OCI-LY7 (cell line): ENCODE results near the gene WWOX. TPM values are rescaled to one million over a fixed set of nuclear protein-coding genes. Genes with fewer than 3 reads are reported as not detected.

Experiments
- BruUV-seq: library from RNA; stranded (reverse); fragments of 400-500 nt; replicated peaks from 2 replicates; lab custom pipeline; 2021; lab: Mats Ljungman, UMichigan
- CTCF ChIA-PET: fragments of 300-600 bp; sonication (Branson Sonifier 250); formaldehyde crosslinking; loops from one replicate; lab custom pipeline; 2022; ENCODE audit warnings: antibody characterized with exemption; ENCODE audit not compliant: unreplicated experiment; lab: Charles Lee
- POLR2A ChIA-PET: fragments of 300-600 bp; sonication (Branson Sonifier 250); formaldehyde crosslinking; loops from one replicate; lab custom pipeline; 2022; ENCODE audit warnings: antibody characterized with exemption; lab: Charles Lee
- DNase-seq: peaks from one replicate; pipeline ENCODE4 v3.0.0-alpha.2; 2015; ENCODE audit warnings: low spot score
- H2AFZ ChIP-seq: fragments of 200-600 bp; sonication (generic), shearing (Covaris generic); 2 replicates; pipeline ENCODE4 v1.6.1; 2014; ENCODE audit warnings: mild to moderate bottlenecking, antibody characterized with exemption, low read length, moderate library complexity
- H3K27ac ChIP-seq: fragments of 200-600 bp; sonication (generic); 2 replicates; pipeline ENCODE4 v1.5.1; 2014; ENCODE audit warnings: mixed run types, low read depth, mild to moderate bottlenecking, moderate library complexity, low read length, inconsistent platforms; ENCODE audit not compliant: poor library complexity, severe bottlenecking
- H3K36me3 ChIP-seq: fragments of 200-600 bp; sonication (generic); 2 replicates; pipeline ENCODE4 v1.6.1; 2014; ENCODE audit warnings: mild to moderate bottlenecking, antibody characterized with exemption, low read length, moderate library complexity, mixed read lengths; ENCODE audit not compliant: insufficient read depth
- H3K4me1 ChIP-seq: fragments of 200-600 bp; sonication (generic); 2 replicates; pipeline ENCODE4 v1.5.1; 2014; ENCODE audit warnings: mild to moderate bottlenecking, low read length; ENCODE audit not compliant: insufficient read depth, poor library complexity, severe bottlenecking
- H3K4me2 ChIP-seq: fragments of 200-600 bp; sonication (generic); 2 replicates; pipeline ENCODE4 v1.6.1; 2014; ENCODE audit warnings: mild to moderate bottlenecking, low read length
- H3K4me3 ChIP-seq: fragments of 200-600 bp; sonication (generic); 2 replicates; pipeline ENCODE4 v1.5.1; 2014; ENCODE audit warnings: mild to moderate bottlenecking, low read depth, low read length; ENCODE audit not compliant: poor library complexity, severe bottlenecking
- H3K79me2 ChIP-seq: fragments of 200-600 bp; sonication (generic); 2 replicates; pipeline ENCODE4 v1.6.1; 2016; ENCODE audit warnings: low read depth, mild to moderate bottlenecking, low read length, moderate library complexity, mixed read lengths; ENCODE audit not compliant: insufficient read depth
- H3K9me2 ChIP-seq: fragments of 200-600 bp; sonication (generic); 2 replicates; pipeline ENCODE4 v1.6.1; 2016; ENCODE audit warnings: mild to moderate bottlenecking, low read length, mixed read lengths; ENCODE audit not compliant: insufficient read depth
- H3K9me3 ChIP-seq: fragments of 200-600 bp; sonication (generic); 2 replicates; pipeline ENCODE4 v1.6.1; 2014; ENCODE audit warnings: mild to moderate bottlenecking, mixed run types, low read length, mixed read lengths
- H4K20me1 ChIP-seq: fragments of 200-600 bp; sonication (generic); 2 replicates; pipeline ENCODE4 v1.6.1; 2014; ENCODE audit warnings: mild to moderate bottlenecking, antibody characterized with exemption, low read length, moderate library complexity, mixed read lengths; ENCODE audit not compliant: insufficient read depth
- EZH2phosphoT487 ChIP-seq: fragments of 200-600 bp; sonication (generic); IDR thresholded peaks from 2 replicates; pipeline ENCODE4 v1.6.1; 2018; ENCODE audit warnings: low read depth, borderline replicate concordance, mild to moderate bottlenecking, mixed run types, antibody characterized with exemption, low read length, moderate library complexity, mixed read lengths
- intact Hi-C: fragments of 100-400 bp; cut with micrococcal nuclease; formaldehyde crosslinking; loops from one replicate; pipeline ENCODE4 v1.10.0; 2022; ENCODE audit not compliant: unreplicated experiment
- total RNA-seq, 2 experiments: library from RNA; depleted of rRNA in 1 of 2; stranded (reverse); fragments of >200 nt in 1 of 2; shearing (Covaris generic) in 1 of 2; gene quantifications; 2 replicates each; pipeline ENCODE4 v1.2.3, GENCODE V29; 2014 to 2022
- TF ChIP-seq, protein P1 (sequence below): fragments of 200-600 bp; sonication (generic); conservative IDR thresholded peaks from 2 replicates; pipeline ENCODE4 v1.5.1; 2014; ENCODE audit warnings: mild to moderate bottlenecking, antibody characterized with exemption, low read length, moderate library complexity, mixed read lengths

Gene WWOX
- total RNA-seq, 2 experiments from 2014 or later, result 40.2 to 47.6 TPM

DNA sequence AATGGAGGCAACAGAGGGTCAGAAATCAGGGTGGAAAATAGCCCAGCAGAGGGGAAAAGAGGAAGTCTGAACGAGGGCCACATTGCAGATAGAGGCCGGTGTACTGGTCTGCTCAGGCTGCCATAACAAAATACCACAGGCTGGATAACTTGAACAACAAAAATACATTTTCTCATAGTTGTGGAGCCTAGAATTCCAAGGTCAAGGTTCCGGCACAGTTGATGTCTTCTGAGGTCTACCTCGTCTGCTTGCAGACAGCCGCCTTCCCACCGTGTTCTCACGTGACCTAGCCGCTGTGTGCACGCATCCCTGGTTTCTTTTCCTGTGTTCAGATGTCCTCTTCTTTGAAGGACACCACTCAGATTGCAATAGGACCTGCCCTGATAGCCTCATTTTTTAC, 249.4 kb downstream of the WWOX start:
- Histone ChIP-seq H3K9me3 (no peaks in the 10 kb centered on the region), H3K27ac (no peak overlapping the region), H3K4me3 (no peak overlapping the region), H3K36me3 (no peaks in the 10 kb centered on the region), H2AFZ (no peak overlapping the region), H4K20me1 (no peaks in the 10 kb centered on the region), H3K4me1 (no peaks in the 10 kb centered on the region), H3K4me2 (no peak overlapping the region), H3K79me2 (no peaks in the 10 kb centered on the region), H3K9me2 (no peaks in the 10 kb centered on the region)
- CTCF ChIA-PET, result no interaction called here
- intact Hi-C loops, result no loop called here
- POLR2A ChIA-PET, result no interaction called here
- no TSS peak for BruUV-seq
- no peak for TF ChIP-seq EZH2phosphoT487
- TF ChIP-seq, protein P1, sequence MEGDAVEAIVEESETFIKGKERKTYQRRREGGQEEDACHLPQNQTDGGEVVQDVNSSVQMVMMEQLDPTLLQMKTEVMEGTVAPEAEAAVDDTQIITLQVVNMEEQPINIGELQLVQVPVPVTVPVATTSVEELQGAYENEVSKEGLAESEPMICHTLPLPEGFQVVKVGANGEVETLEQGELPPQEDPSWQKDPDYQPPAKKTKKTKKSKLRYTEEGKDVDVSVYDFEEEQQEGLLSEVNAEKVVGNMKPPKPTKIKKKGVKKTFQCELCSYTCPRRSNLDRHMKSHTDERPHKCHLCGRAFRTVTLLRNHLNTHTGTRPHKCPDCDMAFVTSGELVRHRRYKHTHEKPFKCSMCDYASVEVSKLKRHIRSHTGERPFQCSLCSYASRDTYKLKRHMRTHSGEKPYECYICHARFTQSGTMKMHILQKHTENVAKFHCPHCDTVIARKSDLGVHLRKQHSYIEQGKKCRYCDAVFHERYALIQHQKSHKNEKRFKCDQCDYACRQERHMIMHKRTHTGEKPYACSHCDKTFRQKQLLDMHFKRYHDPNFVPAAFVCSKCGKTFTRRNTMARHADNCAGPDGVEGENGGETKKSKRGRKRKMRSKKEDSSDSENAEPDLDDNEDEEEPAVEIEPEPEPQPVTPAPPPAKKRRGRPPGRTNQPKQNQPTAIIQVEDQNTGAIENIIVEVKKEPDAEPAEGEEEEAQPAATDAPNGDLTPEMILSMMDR, result no peak
- DNase-seq, result no peak

DNA sequence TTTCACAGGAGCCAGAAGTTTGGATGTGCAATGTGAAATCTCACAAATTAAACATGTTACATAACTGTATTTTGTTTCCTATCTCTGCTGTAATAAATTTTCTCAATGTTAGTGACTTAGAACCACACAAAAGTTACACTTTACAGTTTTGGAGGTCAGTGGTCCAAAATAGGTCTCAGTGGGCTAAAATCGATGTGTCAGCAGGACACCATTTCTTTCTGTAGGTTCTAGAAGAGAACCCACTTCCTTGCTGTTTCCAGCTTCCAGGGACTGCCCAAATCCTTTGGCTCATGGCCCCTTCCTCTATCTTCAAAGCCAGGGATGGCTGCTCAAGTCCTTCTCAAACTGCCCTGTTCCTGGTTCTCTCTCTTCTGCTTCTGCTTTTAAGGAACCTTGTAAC, 252.7 kb downstream of the WWOX start:
- BruUV-seq, result no TSS peak
- TF ChIP-seq EZH2phosphoT487, result no peak
- TF ChIP-seq, protein P1, result no peak
- ChIA-PET CTCF (no interaction called here), POLR2A (no interaction called here)
- H3K27ac ChIP-seq, result no peak overlapping the region
- no peaks in the 10 kb centered on the region for H3K4me1 ChIP-seq
- no peak overlapping the region for H3K4me3 ChIP-seq
- no peaks in the 10 kb centered on the region for H3K79me2 ChIP-seq
- H3K9me3 ChIP-seq, result no peaks in the 10 kb centered on the region
- H3K9me2 ChIP-seq, result no peaks in the 10 kb centered on the region
- intact Hi-C loops, result no loop called here
- no peak overlapping the region for H3K4me2 ChIP-seq
- no peaks in the 10 kb centered on the region for H4K20me1 ChIP-seq
- H3K36me3 ChIP-seq, result no peaks in the 10 kb centered on the region
- no peak overlapping the region for H2AFZ ChIP-seq
- no peak for DNase-seq

DNA sequence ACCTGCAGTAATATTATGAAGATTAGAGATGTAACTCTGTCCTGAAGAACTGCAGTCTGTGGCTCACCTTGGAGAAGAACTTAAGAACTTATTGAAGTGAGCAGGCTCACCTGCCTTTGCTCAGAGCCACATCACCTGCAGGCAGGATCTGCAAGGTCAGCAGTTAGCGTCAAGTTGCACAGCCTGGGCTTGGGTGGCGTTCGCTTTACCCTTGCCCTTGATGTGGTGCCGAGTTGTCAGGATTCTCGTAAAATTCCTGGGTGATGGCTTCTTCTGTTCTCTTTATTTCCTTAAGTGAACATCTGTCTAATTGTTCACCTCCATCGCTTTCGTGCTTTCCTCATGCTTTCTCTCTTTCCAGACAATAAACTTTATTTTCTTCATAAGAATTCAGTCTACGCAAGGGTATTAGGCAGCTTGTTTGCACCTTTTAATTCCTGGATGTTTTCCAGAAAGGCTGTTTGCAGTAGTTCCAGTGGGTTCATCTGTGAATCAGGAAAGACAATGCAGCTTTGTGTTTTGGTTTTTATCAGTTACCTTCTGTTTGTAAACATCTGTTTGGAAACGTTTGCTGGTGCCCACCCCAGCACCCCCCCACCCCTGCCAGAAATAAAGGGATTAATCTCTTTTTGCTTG, 254.3 kb downstream of the WWOX start:
- POLR2A ChIA-PET, result no interaction called here
- Histone ChIP-seq H3K4me1 (no peaks in the 10 kb centered on the region), H4K20me1 (no peaks in the 10 kb centered on the region), H3K4me2 (no peak overlapping the region), H3K79me2 (no peaks in the 10 kb centered on the region), H3K9me2 (no peaks in the 10 kb centered on the region), H3K9me3 (no peaks in the 10 kb centered on the region), H2AFZ (no peak overlapping the region), H3K27ac (no peak overlapping the region), H3K36me3 (no peaks in the 10 kb centered on the region), H3K4me3 (no peak overlapping the region)
- no TSS peak for BruUV-seq
- CTCF ChIA-PET, result no interaction called here
- intact Hi-C loops, result no loop called here
- TF ChIP-seq, protein P1, result no peak
- no peak for TF ChIP-seq EZH2phosphoT487
- DNase-seq, result no peak
